WTC11 (cell line): ENCODE results near the gene LRRC4. TPM values are rescaled to one million over a fixed set of nuclear protein-coding genes. Genes with fewer than 3 reads are reported as not detected.
A peak's percentile ranks its signal among the peaks of the same experiment; 100 is the strongest.

Experiments
- ATAC-seq: fragments of 200-7000 bp; cut with Tn5 transposase; 2 replicates; pipeline ENCODE4 v1.10.0; 2021; ENCODE audit warnings: mild to moderate bottlenecking, moderate library complexity
- CTCF ChIA-PET: fragments of 300-600 bp; sonication (Branson Sonifier 250); formaldehyde crosslinking; loops from one replicate; lab custom pipeline; 2021; ENCODE audit warnings: antibody characterized with exemption; lab: Charles Lee
- POLR2A ChIA-PET: fragments of 350-600 bp; sonication (Branson Sonifier 250); formaldehyde crosslinking; loops from one replicate; lab custom pipeline; 2021; ENCODE audit warnings: antibody characterized with exemption; lab: Charles Lee
- DNase-seq: peaks from one replicate; pipeline ENCODE4 v3.0.0; 2021; ENCODE audit warnings: low spot score
- H3K27ac Mint-ChIP-seq: 2 replicates; pipeline ENCODE4 v1.8.0; 2021; ENCODE audit warnings: mixed read lengths
- H3K27me3 Mint-ChIP-seq: 2 replicates; pipeline ENCODE4 v1.8.0; 2021; ENCODE audit warnings: low read depth, mild to moderate bottlenecking, moderate library complexity, mixed read lengths
- H3K36me3 Mint-ChIP-seq: 2 replicates; pipeline ENCODE4 v1.8.0; 2021; ENCODE audit warnings: mixed read lengths
- H3K4me1 Mint-ChIP-seq: 2 replicates; pipeline ENCODE4 v1.8.0; 2022; ENCODE audit warnings: mixed read lengths
- H3K4me3 Mint-ChIP-seq: 2 replicates; pipeline ENCODE4 v1.8.0; 2021; ENCODE audit warnings: mild to moderate bottlenecking, moderate library complexity, mixed read lengths
- H3K9me3 Mint-ChIP-seq: 2 replicates; pipeline ENCODE4 v1.8.0; 2021; ENCODE audit warnings: mixed read lengths
- CREM ChIP-seq: sonication (generic); formaldehyde crosslinking; IDR thresholded peaks from 2 replicates; pipeline ENCODE4 v1.8.1; 2022; ENCODE audit warnings: mild to moderate bottlenecking, missing genetic modification reagents, moderate library complexity
- EMX1 ChIP-seq: fragments of 250-450 bp; sonication (Bioruptor Pico); IDR thresholded peaks from 2 replicates; pipeline ENCODE4 v1.8.0; 2021; ENCODE audit warnings: mild to moderate bottlenecking
- ETV6 ChIP-seq: sonication (generic); formaldehyde crosslinking; IDR thresholded peaks from 2 replicates; pipeline ENCODE4 v1.8.1; 2022; ENCODE audit warnings: mild to moderate bottlenecking, missing genetic modification reagents
- FOXJ3 ChIP-seq: sonication (generic); formaldehyde crosslinking; IDR thresholded peaks from 2 replicates; pipeline ENCODE4 v1.9.0; 2021; ENCODE audit warnings: missing genetic modification reagents, mild to moderate bottlenecking, borderline replicate concordance
- NFYB ChIP-seq: sonication (generic); formaldehyde crosslinking; conservative IDR thresholded peaks from 2 replicates; pipeline ENCODE4 v1.8.0; 2022; ENCODE audit warnings: low read depth, missing genetic modification reagents
- PRRX2 ChIP-seq: fragments of 250-450 bp; sonication (Bioruptor Pico); IDR thresholded peaks from 2 replicates; pipeline ENCODE4 v1.8.0; 2021; ENCODE audit warnings: mild to moderate bottlenecking
- SMAD4 ChIP-seq: sonication (generic); formaldehyde crosslinking; IDR thresholded peaks from 2 replicates; pipeline ENCODE4 v1.8.0; 2022; ENCODE audit warnings: mild to moderate bottlenecking, missing genetic modification reagents
- SP1 ChIP-seq: sonication (generic); formaldehyde crosslinking; conservative IDR thresholded peaks from 2 replicates; pipeline ENCODE4 v1.8.1; 2022; ENCODE audit warnings: missing genetic modification reagents
- ZNF317 ChIP-seq: sonication (generic); formaldehyde crosslinking; IDR thresholded peaks from 2 replicates; pipeline ENCODE4 v1.8.1; 2023; ENCODE audit warnings: low read depth, mild to moderate bottlenecking, moderate library complexity, missing genetic modification reagents, borderline replicate concordance
- total RNA-seq: library from RNA; stranded (reverse); gene quantifications from 3 replicates; pipeline ENCODE4 v1.2.3, GENCODE V29; 2021
- TF ChIP-seq, protein P1 (sequence below): sonication (generic); formaldehyde crosslinking; IDR thresholded peaks from 2 replicates; pipeline ENCODE4 v1.8.1; 2022; ENCODE audit warnings: mild to moderate bottlenecking, moderate library complexity, missing genetic modification reagents
- TF ChIP-seq, protein P2 (sequence below): sonication (generic); formaldehyde crosslinking; IDR thresholded peaks from 2 replicates; pipeline ENCODE4 v1.8.1; 2023; ENCODE audit warnings: mild to moderate bottlenecking, missing genetic modification reagents
- TF ChIP-seq, protein P3 (sequence below): fragments of 250-450 bp; sonication (Bioruptor Pico); IDR thresholded peaks from 2 replicates; pipeline ENCODE4 v1.9.0; 2021; ENCODE audit warnings: moderate library complexity, mild to moderate bottlenecking, inconsistent platforms, borderline replicate concordance
- TF ChIP-seq, protein P4 (sequence below): sonication (generic); formaldehyde crosslinking; IDR thresholded peaks from 2 replicates; pipeline ENCODE4 v1.8.1; 2023; ENCODE audit warnings: mild to moderate bottlenecking, moderate library complexity, missing genetic modification reagents
- TF ChIP-seq, protein P5 (sequence below): sonication (generic); formaldehyde crosslinking; IDR thresholded peaks from 2 replicates; pipeline ENCODE4 v1.8.0; 2022; ENCODE audit warnings: mild to moderate bottlenecking, missing genetic modification reagents
- TF ChIP-seq, protein P6 (sequence below): sonication (generic); formaldehyde crosslinking; IDR thresholded peaks from 2 replicates; pipeline ENCODE4 v1.8.0; 2023; ENCODE audit warnings: missing genetic modification reagents, mild to moderate bottlenecking, borderline replicate concordance
- TF ChIP-seq, protein P7 (sequence below): sonication (generic); formaldehyde crosslinking; IDR thresholded peaks from 2 replicates; pipeline ENCODE4 v1.8.0; 2022; ENCODE audit warnings: mild to moderate bottlenecking, missing genetic modification reagents

LRRC4 gene
- total RNA-seq, 1 experiment from 2014 or later: 14.9 TPM

DNA sequence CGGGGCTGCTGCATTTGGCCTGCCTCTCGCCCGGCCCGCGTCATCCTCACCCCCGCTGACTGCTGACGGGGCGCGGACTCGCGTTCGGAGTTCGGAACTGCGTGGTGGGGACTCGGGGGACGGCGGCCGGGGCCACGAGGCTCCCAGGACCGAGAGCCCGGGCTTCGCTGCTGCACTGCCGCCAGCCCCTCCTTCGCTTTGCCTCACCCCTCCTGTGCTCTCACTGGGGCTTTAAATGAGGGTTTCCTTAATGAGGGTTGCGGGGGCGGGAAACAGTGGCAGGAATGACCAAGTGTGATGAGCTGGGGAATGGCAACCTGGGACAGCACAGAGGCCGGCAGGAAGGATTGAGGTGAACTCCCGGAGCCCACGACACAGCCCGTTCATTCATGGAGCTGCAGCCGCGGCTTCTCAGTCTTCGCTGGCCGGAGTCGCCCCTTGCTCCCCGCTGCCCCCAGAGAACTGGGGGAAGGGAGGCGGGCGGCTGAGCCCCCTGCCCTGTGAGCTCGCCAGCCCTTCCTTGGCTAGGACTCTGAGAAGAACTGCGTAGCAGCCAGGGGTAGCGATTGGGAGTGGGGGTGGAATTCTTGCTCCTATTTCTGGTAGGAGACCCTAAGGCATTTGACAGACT is 1.5 kb upstream of the LRRC4 start:
- ATAC-seq (peak; percentile 6), DNase-seq (peak; percentile 24)
- Mint-ChIP-seq H3K27me3 (peaks cover 38% of the 10 kb centered on the region), H3K4me1 (peaks cover 26% of the 10 kb centered on the region), H3K9me3 (peaks cover 7% of the 10 kb centered on the region; the same call in 1 of the 2 replicates), H3K27ac (no peak overlapping the region), H3K4me3 (peak overlapping the region; percentile 59), H3K36me3 (peaks cover 12% of the 10 kb centered on the region)
- TF ChIP-seq, protein P1, sequence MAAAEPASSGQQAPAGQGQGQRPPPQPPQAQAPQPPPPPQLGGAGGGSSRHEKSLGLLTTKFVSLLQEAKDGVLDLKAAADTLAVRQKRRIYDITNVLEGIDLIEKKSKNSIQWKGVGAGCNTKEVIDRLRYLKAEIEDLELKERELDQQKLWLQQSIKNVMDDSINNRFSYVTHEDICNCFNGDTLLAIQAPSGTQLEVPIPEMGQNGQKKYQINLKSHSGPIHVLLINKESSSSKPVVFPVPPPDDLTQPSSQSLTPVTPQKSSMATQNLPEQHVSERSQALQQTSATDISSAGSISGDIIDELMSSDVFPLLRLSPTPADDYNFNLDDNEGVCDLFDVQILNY (CRISPR knock-in tag): 0 out of 2 replicates have a peak, but pooled peaks have one; percentile 67
- TF ChIP-seq, protein P2, sequence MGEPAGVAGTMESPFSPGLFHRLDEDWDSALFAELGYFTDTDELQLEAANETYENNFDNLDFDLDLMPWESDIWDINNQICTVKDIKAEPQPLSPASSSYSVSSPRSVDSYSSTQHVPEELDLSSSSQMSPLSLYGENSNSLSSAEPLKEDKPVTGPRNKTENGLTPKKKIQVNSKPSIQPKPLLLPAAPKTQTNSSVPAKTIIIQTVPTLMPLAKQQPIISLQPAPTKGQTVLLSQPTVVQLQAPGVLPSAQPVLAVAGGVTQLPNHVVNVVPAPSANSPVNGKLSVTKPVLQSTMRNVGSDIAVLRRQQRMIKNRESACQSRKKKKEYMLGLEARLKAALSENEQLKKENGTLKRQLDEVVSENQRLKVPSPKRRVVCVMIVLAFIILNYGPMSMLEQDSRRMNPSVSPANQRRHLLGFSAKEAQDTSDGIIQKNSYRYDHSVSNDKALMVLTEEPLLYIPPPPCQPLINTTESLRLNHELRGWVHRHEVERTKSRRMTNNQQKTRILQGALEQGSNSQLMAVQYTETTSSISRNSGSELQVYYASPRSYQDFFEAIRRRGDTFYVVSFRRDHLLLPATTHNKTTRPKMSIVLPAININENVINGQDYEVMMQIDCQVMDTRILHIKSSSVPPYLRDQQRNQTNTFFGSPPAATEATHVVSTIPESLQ (CRISPR knock-in tag): no peak
- 0 out of 2 replicates have a peak, but pooled peaks have one; percentile 8 for TF ChIP-seq SP1 (CRISPR knock-in tag)
- peak; percentile 7; the same call in 1 of the 2 replicates for TF ChIP-seq ETV6 (CRISPR knock-in tag)
- TF ChIP-seq CREM (CRISPR knock-in tag): 0 out of 2 replicates have a peak, but pooled peaks have one; percentile 57
- ChIA-PET CTCF (interaction anchor here (0.6 to 2.0 kb wide), 8 partner anchors 12 to 302 kb away, joined by 3 to 13 read pairs (median 5); no protein-coding TSS in a partner anchor), POLR2A (interaction anchor here (0.7 to 1.6 kb wide), 3 partner anchors 13 to 174 kb away, joined by 3 to 6 read pairs (median 3); no protein-coding TSS in a partner anchor)

DNA sequence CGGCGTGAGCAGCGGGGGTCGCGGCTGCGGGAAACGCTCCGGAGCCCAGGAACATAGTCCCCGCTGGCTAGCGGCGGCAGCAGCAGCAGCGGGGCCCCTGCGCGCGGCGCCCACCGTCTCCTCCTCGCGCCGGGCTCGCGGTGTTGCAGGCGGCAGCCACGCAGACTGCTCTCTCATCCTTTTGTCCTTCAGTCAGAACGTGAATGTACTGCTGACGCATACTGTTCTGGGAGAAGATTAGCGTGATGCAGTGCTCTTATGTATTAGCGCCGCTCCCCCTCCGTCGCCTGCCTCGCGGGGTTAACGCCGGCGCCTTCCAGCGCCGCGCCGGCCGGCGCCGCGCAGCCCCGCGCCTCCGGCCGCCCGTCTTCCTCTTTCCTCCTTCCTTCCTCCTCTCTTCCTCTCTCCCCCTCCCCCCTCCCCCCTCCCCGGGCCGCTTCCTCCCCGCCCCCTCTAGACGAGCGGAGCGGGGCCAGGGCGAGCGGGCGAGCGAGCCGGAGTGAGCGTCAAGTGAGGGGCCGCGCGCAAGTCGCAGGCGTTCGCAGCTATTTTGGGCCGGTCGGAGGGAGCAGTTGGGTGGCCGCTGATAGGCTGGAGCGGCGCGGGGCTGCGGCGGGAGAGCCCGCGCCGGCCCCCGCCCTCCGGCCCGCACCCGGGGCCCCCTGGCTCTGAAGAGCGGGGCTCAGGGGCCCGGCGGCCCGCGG is 816 bp upstream of the LRRC4 start:
- Mint-ChIP-seq H3K4me1 (peaks cover 33% of the 10 kb centered on the region), H3K27me3 (peaks cover 38% of the 10 kb centered on the region), H3K36me3 (peaks cover 12% of the 10 kb centered on the region), H3K9me3 (peaks cover 7% of the 10 kb centered on the region; the same call in 1 of the 2 replicates), H3K27ac (no peak overlapping the region), H3K4me3 (peak overlapping the region; percentile 74)
- POLR2A ChIA-PET: interaction anchor here (0.7 to 1.6 kb wide), 2 partner anchors 13 to 108 kb away, joined by 3 to 6 read pairs; no protein-coding TSS in a partner anchor
- ATAC-seq (peak; percentile 29), DNase-seq (peak; percentile 56)
- CTCF ChIA-PET: interaction anchor here (0.6 to 2.0 kb wide), 5 partner anchors 12 to 177 kb away, joined by 4 to 13 read pairs (median 6); no protein-coding TSS in a partner anchor
- TF ChIP-seq, protein P3, sequence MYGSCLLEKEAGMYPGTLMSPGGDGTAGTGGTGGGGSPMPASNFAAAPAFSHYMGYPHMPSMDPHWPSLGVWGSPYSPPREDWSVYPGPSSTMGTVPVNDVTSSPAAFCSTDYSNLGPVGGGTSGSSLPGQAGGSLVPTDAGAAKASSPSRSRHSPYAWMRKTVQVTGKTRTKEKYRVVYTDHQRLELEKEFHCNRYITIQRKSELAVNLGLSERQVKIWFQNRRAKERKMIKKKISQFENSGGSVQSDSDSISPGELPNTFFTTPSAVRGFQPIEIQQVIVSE (CRISPR knock-in tag): no peak
- TF ChIP-seq, protein P4, sequence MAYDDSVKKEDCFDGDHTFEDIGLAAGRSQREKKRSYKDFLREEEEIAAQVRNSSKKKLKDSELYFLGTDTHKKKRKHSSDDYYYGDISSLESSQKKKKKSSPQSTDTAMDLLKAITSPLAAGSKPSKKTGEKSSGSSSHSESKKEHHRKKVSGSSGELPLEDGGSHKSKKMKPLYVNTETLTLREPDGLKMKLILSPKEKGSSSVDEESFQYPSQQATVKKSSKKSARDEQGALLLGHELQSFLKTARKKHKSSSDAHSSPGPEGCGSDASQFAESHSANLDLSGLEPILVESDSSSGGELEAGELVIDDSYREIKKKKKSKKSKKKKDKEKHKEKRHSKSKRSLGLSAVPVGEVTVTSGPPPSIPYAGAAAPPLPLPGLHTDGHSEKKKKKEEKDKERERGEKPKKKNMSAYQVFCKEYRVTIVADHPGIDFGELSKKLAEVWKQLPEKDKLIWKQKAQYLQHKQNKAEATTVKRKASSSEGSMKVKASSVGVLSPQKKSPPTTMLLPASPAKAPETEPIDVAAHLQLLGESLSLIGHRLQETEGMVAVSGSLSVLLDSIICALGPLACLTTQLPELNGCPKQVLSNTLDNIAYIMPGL (CRISPR knock-in tag): peak; percentile 40; the same call in 1 of the 2 replicates
- TF ChIP-seq, protein P5, sequence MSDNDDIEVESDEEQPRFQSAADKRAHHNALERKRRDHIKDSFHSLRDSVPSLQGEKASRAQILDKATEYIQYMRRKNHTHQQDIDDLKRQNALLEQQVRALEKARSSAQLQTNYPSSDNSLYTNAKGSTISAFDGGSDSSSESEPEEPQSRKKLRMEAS (CRISPR knock-in tag): no peak
- TF ChIP-seq ETV6 (CRISPR knock-in tag) (peak; percentile 89), ZNF317 (CRISPR knock-in tag) (no peak), PRRX2 (CRISPR knock-in tag) (no peak), NFYB (no peak), SMAD4 (CRISPR knock-in tag) (no peak), EMX1 (no peak), FOXJ3 (CRISPR knock-in tag) (no peak)
- TF ChIP-seq, protein P6, sequence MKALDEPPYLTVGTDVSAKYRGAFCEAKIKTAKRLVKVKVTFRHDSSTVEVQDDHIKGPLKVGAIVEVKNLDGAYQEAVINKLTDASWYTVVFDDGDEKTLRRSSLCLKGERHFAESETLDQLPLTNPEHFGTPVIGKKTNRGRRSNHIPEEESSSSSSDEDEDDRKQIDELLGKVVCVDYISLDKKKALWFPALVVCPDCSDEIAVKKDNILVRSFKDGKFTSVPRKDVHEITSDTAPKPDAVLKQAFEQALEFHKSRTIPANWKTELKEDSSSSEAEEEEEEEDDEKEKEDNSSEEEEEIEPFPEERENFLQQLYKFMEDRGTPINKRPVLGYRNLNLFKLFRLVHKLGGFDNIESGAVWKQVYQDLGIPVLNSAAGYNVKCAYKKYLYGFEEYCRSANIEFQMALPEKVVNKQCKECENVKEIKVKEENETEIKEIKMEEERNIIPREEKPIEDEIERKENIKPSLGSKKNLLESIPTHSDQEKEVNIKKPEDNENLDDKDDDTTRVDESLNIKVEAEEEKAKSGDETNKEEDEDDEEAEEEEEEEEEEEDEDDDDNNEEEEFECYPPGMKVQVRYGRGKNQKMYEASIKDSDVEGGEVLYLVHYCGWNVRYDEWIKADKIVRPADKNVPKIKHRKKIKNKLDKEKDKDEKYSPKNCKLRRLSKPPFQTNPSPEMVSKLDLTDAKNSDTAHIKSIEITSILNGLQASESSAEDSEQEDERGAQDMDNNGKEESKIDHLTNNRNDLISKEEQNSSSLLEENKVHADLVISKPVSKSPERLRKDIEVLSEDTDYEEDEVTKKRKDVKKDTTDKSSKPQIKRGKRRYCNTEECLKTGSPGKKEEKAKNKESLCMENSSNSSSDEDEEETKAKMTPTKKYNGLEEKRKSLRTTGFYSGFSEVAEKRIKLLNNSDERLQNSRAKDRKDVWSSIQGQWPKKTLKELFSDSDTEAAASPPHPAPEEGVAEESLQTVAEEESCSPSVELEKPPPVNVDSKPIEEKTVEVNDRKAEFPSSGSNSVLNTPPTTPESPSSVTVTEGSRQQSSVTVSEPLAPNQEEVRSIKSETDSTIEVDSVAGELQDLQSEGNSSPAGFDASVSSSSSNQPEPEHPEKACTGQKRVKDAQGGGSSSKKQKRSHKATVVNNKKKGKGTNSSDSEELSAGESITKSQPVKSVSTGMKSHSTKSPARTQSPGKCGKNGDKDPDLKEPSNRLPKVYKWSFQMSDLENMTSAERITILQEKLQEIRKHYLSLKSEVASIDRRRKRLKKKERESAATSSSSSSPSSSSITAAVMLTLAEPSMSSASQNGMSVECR: no peak
- TF ChIP-seq, protein P7, sequence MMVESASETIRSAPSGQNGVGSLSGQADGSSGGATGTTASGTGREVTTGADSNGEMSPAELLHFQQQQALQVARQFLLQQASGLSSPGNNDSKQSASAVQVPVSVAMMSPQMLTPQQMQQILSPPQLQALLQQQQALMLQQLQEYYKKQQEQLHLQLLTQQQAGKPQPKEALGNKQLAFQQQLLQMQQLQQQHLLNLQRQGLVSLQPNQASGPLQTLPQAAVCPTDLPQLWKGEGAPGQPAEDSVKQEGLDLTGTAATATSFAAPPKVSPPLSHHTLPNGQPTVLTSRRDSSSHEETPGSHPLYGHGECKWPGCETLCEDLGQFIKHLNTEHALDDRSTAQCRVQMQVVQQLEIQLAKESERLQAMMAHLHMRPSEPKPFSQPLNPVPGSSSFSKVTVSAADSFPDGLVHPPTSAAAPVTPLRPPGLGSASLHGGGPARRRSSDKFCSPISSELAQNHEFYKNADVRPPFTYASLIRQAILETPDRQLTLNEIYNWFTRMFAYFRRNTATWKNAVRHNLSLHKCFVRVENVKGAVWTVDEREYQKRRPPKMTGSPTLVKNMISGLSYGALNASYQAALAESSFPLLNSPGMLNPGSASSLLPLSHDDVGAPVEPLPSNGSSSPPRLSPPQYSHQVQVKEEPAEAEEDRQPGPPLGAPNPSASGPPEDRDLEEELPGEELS (CRISPR knock-in tag): no peak
